Central memory CD8-positive, alpha-beta T cell (primary cell): ENCODE measurements around the gene B4GALT6.

ENCODE experiments used
- ATAC-seq: fragments of 150-1000 bp; cut with Tn5 transposase; replicated peaks from 2 replicates; pipeline ENCODE4 v1.10.0; 2022; ENCODE audit warnings: mild to moderate bottlenecking, moderate FRiP score, moderate number of reproducible peaks; ENCODE audit not compliant: poor library complexity, severe bottlenecking; ENCODE audit errors: extremely low read depth
- DNase-seq, 2 donors: peaks; one replicate each; pipeline ENCODE4 v3.0.0; 2021; ENCODE audit warnings: low spot score in 2 of 2
- H3K27ac Mint-ChIP-seq: one replicate; pipeline ENCODE4 v1.8.0; 2022; ENCODE audit warnings: low read depth, mild to moderate bottlenecking, moderate library complexity, mixed read lengths
- H3K27me3 Mint-ChIP-seq: one replicate; pipeline ENCODE4 v1.8.0; 2022; ENCODE audit warnings: mixed read lengths
- H3K36me3 Mint-ChIP-seq: one replicate; pipeline ENCODE4 v1.8.0; 2022; ENCODE audit warnings: mild to moderate bottlenecking, moderate library complexity, mixed read lengths; ENCODE audit not compliant: insufficient read depth
- H3K4me1 Mint-ChIP-seq: one replicate; pipeline ENCODE4 v1.8.0; 2022; ENCODE audit warnings: mixed read lengths
- H3K4me3 Mint-ChIP-seq: one replicate; pipeline ENCODE4 v1.8.0; 2022; ENCODE audit warnings: mild to moderate bottlenecking, moderate library complexity, mixed read lengths
- H3K9me3 Mint-ChIP-seq: one replicate; pipeline ENCODE4 v1.8.0; 2022; ENCODE audit warnings: mixed read lengths

The B4GALT6 gene

DNA sequence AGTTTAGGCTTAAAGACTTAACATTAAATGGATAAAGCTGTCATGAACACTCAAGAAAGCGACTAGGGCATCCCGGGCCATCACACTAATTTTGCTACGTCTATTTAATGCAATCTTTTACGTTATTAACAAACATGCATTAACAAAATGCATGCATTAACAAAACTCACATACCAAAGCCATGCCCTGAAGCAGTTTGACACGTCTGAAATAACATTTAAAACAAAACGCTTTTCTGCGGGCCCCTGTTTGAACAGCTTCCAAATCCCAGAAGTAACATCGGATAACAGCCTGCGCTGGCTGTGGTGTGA, 458 bp downstream of the B4GALT6 start:
- Mint-ChIP-seq H3K9me3 (no peaks in the 10 kb centered on the region), H3K36me3 (peaks cover 4% of the 10 kb centered on the region), H3K27ac (peak overlapping the region; percentile 86), H3K27me3 (peaks cover 8% of the 10 kb centered on the region), H3K4me1 (peaks cover 9% of the 10 kb centered on the region), H3K4me3 (peak overlapping the region; percentile 97)
- DNase-seq (no peak), ATAC-seq (no peak)

DNA sequence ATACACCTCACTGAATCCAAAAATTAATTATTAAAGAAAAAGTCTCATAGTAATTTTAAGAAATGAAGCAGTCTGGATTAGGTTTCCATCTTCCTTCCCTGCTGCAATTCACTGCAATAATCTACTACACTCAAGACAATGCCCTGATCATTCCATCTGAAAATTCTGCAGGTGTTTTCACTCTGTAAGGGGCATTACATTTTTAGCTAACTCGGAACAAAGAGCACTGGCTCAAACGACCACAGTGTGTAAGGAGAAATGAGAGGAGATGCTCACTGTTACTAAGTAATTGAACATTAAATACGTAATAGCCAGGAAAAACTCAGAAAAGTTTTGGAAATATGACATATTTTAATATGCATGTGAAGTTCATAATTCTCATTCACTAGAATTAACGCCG, 1.3 kb downstream of the B4GALT6 start:
- Mint-ChIP-seq H3K9me3 (no peaks in the 10 kb centered on the region), H3K4me1 (peaks cover 9% of the 10 kb centered on the region), H3K4me3 (peak overlapping the region; percentile 97), H3K36me3 (peaks cover 4% of the 10 kb centered on the region), H3K27me3 (peaks cover 8% of the 10 kb centered on the region), H3K27ac (no peak overlapping the region)
- DNase-seq (no peak), ATAC-seq (no peak)

DNA sequence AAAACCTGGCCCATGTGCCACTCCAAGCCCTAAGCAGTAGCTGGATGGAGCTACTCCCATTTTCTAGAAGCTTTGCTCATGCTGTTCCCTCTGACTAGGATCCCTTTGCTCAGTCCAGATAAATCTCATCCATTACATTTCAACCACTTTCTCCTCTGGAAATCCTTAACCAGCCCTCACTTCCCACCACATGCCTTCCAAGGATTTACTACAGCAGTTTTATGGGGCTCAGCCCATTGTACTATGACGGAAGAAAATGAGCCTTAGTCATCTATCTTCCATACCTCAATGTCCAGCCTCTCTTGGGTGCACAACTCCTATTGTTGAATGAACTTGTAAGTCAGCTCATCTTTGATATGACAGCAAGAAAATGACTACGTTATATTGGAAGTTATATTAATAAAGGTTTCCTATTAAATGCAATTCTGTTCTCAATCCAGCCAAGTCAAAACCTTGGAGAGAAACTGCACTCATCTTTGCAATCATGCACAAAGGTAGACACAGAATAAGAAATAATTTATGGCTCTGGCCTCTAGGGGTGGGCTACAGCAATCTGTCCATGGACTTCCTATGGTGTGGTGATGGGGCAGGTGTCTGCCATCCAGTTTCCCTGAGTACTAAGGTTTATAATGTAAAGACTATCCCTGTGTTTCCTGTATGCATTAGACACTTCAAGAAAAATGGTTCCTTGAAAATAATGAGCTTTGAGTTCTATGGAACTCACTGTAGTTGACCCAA, 3.4 kb downstream of the B4GALT6 start:
- Mint-ChIP-seq H3K9me3 (no peaks in the 10 kb centered on the region), H3K27me3 (peaks cover 8% of the 10 kb centered on the region), H3K4me1 (peaks cover 9% of the 10 kb centered on the region), H3K4me3 (no peak overlapping the region), H3K27ac (no peak overlapping the region), H3K36me3 (peaks cover 4% of the 10 kb centered on the region)
- ATAC-seq (no peak), DNase-seq (no peak)

DNA sequence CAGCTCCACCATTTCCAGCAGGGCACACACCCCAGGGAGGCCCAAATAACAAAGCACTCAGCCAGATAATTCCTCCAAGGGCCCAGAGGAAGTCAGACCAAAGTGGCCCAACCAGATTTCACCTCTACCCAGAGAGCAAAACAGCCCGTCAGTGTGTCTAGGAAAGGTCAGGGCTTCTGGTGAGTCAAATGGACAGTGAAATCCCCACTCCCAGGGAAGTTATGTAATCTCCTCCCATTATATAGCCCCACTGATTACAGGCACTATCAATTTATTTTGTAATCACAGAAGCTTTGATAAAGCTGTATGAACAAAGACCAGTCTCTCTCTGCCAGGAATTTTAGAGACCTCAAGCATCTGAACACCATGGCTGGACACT, 4.0 kb downstream of the B4GALT6 start:
- peaks cover 9% of the 10 kb centered on the region for H3K4me1 Mint-ChIP-seq
- H3K9me3 Mint-ChIP-seq, result no peaks in the 10 kb centered on the region
- no peak for DNase-seq
- H3K27ac Mint-ChIP-seq, result no peak overlapping the region
- H3K27me3 Mint-ChIP-seq, result peaks cover 8% of the 10 kb centered on the region
- no peak for ATAC-seq
- H3K36me3 Mint-ChIP-seq, result peaks cover 4% of the 10 kb centered on the region
- H3K4me3 Mint-ChIP-seq, result no peak overlapping the region

DNA sequence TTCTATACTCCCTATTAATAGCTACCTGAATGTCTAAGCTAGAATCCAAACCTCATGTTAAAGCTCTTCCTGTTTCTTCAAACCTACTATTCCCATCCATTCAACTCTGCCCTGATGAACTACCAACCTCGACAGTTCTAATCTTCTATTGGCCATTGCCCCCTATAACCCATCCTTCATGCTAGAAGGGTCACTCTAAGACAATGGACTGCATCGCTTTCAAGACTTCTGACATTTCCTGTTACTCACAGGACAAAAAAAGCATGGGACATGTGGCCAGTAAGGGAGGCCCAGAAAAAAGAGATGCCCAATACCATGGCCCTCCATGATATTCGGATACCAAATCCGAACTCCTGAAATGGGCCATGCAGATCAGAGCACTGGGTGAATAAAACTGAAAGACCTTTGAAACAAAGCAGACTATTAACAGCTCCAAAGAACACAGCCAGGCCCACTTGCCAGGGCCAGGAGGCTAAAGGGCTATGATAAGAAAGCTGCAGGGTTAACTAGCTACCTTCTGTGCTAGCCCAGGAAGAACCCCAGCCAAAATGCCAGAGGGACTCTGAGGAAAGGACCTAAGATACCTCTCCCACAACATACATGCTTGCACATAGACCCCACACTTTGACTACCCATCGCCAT, 4.5 kb downstream of the B4GALT6 start:
- Mint-ChIP-seq H3K4me1 (peaks cover 9% of the 10 kb centered on the region), H3K36me3 (peaks cover 4% of the 10 kb centered on the region), H3K4me3 (no peak overlapping the region), H3K27me3 (peaks cover 8% of the 10 kb centered on the region), H3K9me3 (no peaks in the 10 kb centered on the region), H3K27ac (no peak overlapping the region)
- DNase-seq (no peak), ATAC-seq (no peak)

DNA sequence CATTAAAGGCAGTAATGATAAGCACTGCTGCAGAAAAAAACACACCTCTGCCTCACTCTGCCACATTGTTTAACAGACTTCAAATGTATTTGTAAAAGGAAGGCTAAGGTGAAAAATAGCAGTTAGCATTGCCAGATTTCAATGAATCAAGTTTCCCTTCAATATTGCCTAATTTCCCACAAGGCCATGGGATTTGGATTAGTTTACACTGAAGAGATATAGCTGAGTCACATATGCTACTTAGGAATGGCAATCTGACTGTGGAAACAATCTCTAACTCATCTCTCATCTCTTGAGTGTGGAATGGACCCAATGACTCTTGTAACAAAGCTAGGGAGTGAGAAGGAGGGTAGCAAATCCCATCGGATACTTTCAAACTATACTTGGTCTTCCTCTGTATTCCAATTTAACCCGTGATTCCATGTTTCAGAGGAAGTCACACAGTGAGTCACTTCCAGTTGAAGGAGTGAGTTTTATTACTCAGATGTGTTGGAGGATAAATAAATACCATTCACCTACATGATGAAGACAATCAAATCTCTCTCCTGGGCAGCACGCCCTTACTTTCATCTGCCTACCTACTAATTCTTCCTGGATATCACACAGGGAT, 5.1 kb downstream of the B4GALT6 start:
- Mint-ChIP-seq H3K9me3 (no peaks in the 10 kb centered on the region), H3K4me1 (peaks cover 7% of the 10 kb centered on the region), H3K27ac (no peak overlapping the region), H3K4me3 (no peak overlapping the region), H3K27me3 (peaks cover 6% of the 10 kb centered on the region), H3K36me3 (peaks cover 4% of the 10 kb centered on the region)
- no peak for DNase-seq
- ATAC-seq, result no peak

DNA sequence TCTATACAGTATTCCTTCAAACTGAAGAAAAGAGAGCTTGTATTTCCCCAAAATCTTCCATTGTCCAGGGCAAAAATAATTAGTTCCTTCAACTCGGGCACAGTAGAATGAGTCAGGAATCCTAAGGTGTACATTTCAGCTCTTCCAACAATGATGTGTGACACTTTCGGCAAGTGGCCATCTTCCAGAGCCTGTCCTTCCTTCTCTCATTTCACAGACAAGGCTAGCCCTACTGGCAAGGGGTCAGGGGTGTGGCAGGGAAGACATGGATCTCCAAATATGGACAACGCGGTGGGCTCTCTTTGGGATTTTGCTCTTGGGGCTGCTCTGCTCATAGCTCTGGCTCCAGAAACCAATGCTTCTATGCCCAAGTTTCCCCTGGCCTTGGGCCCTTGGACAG, 6.0 kb downstream of the B4GALT6 start:
- DNase-seq (no peak), ATAC-seq (no peak)
- Mint-ChIP-seq H3K4me1 (no peaks in the 10 kb centered on the region), H3K9me3 (no peaks in the 10 kb centered on the region), H3K4me3 (no peak overlapping the region), H3K27ac (no peak overlapping the region), H3K27me3 (no peaks in the 10 kb centered on the region), H3K36me3 (no peaks in the 10 kb centered on the region)

DNA sequence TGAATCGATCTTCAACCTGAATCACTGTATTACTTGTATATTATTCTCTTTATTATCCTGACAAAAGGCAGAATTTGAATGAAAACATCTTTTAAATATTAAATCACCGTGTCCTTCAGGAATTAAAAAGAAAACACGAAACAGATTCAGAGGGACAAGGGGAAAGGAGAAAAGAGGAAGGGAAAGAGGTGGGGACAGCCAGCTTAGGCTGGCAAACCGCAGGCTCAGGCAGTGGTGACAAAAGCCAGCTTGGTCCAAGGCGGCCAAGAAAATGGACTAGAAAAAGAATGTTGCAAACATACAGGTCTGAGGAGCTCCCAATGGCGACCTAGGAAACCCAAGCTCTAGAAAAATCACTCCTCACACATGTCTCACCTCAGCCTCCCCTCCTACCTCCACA, 6.8 kb downstream of the B4GALT6 start:
- Mint-ChIP-seq H3K27ac (no peak overlapping the region), H3K9me3 (no peaks in the 10 kb centered on the region), H3K4me3 (no peak overlapping the region), H3K27me3 (no peaks in the 10 kb centered on the region), H3K36me3 (no peaks in the 10 kb centered on the region), H3K4me1 (no peaks in the 10 kb centered on the region)
- DNase-seq, result no peak
- no peak for ATAC-seq

DNA sequence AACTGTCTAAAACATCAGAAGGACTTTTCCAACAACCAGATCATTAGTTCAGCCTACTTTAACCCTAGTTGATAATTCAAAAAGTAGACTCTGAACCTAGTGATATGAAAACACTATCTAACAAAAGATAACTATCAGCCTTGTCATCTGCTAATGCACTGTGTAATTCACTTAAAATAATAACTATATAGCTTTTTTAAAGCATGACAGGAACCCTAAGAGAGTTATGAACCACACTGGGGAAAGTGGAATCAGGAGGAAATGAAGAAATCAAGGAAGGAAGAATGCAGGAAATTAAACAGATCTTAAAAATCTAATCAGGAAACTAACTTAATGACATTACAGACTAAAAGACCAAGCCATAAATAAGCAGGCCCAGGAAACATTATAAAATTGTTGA, 9.0 kb downstream of the B4GALT6 start:
- DNase-seq (no peak), ATAC-seq (no peak)
- Mint-ChIP-seq H3K9me3 (no peaks in the 10 kb centered on the region), H3K27ac (no peak overlapping the region), H3K4me1 (no peaks in the 10 kb centered on the region), H3K4me3 (no peak overlapping the region), H3K36me3 (no peaks in the 10 kb centered on the region), H3K27me3 (no peaks in the 10 kb centered on the region)

DNA sequence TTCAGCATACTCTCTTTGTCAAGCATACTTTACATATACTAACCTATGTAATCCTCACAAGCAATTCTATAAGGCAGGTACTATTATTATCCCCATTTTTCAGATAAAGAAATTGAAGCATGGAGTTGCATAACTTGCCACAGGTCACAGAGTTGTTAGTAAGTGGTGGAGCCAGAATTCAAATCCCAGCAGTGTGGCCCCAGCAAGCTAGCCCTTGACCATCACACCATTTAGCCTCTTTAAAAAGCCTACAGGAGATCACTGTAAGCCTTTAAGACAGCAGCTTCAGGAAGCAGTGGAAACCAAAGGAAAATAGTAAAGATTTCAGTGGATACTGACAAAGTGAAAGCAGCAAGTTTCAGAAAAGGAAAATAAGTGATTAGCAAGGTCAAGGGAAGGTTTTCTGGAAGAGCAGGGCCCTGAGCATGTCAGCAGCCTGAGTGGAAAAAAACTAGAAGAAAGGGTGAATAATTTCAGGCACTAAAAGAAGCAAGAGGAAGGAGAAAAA, 11.7 kb downstream of the B4GALT6 start:
- no peaks in the 10 kb centered on the region for H3K4me1 Mint-ChIP-seq
- H3K27ac Mint-ChIP-seq, result no peak overlapping the region
- H3K36me3 Mint-ChIP-seq, result no peaks in the 10 kb centered on the region
- no peaks in the 10 kb centered on the region for H3K9me3 Mint-ChIP-seq
- DNase-seq (no peak), ATAC-seq (no peak)
- H3K27me3 Mint-ChIP-seq, result no peaks in the 10 kb centered on the region
- no peak overlapping the region for H3K4me3 Mint-ChIP-seq

DNA sequence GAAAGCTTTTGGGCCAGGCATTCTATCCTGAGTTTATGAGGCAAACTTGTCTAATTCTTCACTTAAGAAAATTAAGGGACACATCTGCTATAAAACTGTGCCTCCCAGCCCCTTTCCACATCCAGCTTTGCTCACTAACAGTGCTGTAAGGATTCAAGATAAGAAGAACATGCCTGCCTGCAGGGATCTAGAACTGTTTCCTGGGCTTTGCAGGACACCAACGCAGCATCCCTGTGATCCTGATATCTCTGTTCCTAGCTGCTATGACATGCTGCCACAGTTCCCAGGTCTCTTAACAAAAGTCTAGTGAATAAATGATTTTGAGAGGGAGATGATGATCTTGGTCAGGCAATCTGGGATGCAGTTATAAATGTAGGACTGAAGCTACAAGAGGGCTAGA, 12.4 kb downstream of the B4GALT6 start:
- no peaks in the 10 kb centered on the region for H3K27me3 Mint-ChIP-seq
- no peaks in the 10 kb centered on the region for H3K36me3 Mint-ChIP-seq
- no peak overlapping the region for H3K27ac Mint-ChIP-seq
- no peak for DNase-seq
- H3K4me1 Mint-ChIP-seq, result no peaks in the 10 kb centered on the region
- no peaks in the 10 kb centered on the region for H3K9me3 Mint-ChIP-seq
- no peak overlapping the region for H3K4me3 Mint-ChIP-seq
- ATAC-seq, result no peak

DNA sequence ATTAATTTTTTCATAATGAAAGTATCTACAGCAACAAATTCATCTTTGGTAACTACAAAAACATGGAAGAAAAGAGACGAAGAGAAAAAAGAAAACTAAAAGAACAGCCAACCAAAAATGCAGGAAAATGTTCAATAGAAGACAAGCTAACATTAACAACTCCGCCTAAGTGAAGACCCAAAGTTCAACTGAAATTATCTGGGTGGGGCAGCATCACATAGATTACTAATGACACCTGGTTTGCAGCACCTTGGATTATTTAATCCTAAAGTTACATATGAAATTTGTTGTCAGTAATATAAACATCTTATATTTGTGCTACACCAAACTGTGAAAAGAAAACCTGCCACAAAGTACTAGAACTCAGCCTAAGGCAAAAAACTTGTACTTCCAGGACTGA, 14.8 kb downstream of the B4GALT6 start:
- H3K27ac Mint-ChIP-seq, result no peak overlapping the region
- no peaks in the 10 kb centered on the region for H3K36me3 Mint-ChIP-seq
- H3K4me1 Mint-ChIP-seq, result no peaks in the 10 kb centered on the region
- H3K27me3 Mint-ChIP-seq, result no peaks in the 10 kb centered on the region
- DNase-seq, result no peak
- no peak overlapping the region for H3K4me3 Mint-ChIP-seq
- H3K9me3 Mint-ChIP-seq, result no peaks in the 10 kb centered on the region
- no peak for ATAC-seq

DNA sequence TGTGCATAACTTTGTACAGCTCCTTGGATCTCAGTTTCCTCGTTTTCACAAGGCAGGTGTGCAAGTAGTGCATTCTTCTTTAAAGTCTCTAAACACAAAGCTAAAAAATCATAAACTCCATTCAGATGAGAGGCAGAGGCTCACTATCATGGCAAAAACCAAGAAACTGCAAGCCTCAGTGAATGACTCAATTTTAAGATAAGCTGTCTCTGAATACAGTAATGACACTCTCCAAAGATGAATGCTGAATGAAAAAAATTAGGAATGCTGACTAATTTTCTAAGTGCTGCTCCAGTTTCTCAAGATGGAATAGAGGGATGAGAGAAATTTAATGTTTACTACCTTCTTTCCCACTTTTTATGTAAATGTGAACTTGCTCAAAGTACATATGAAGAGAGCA, 17.2 kb downstream of the B4GALT6 start:
- H3K27me3 Mint-ChIP-seq, result no peaks in the 10 kb centered on the region
- H3K36me3 Mint-ChIP-seq, result peaks cover 2% of the 10 kb centered on the region
- no peak overlapping the region for H3K4me3 Mint-ChIP-seq
- DNase-seq (no peak), ATAC-seq (no peak)
- H3K27ac Mint-ChIP-seq, result no peak overlapping the region
- no peaks in the 10 kb centered on the region for H3K9me3 Mint-ChIP-seq
- H3K4me1 Mint-ChIP-seq, result no peaks in the 10 kb centered on the region
